GM12878 (cell line): ENCODE measurements around the gene TMC8. TPM values are rescaled to one million over a fixed set of nuclear protein-coding genes. Genes with fewer than 3 reads are reported as not detected.

ENCODE experiments used
- ATAC-seq: fragments of 200-7000 bp; cut with Tn5 transposase; 3 replicates; pipeline ENCODE4 v1.9.1; 2020; ENCODE audit warnings: mild to moderate bottlenecking, moderate library complexity
- BruUV-seq: library from RNA; stranded (reverse); fragments of 400-500 nt; replicated peaks from 2 replicates; lab custom pipeline; 2021; lab: Mats Ljungman, UMichigan
- CTCF ChIA-PET: fragments of 300-600 bp; sonication (Branson Sonifier 250); formaldehyde crosslinking; extraction: SDS; loops from one replicate; lab custom pipeline; 2021; ENCODE audit warnings: inconsistent platforms; lab: Yijun Ruan, JAX
- POLR2A ChIA-PET: fragments of 350-600 bp; formaldehyde crosslinking; extraction: SDS; loops from one replicate; lab custom pipeline; 2021; ENCODE audit warnings: inconsistent platforms; lab: Charles Lee
- RAD21 ChIA-PET: fragments of 300-600 bp; sonication (Branson Sonifier 250); formaldehyde crosslinking; loops from one replicate; lab custom pipeline; 2023; ENCODE audit warnings: antibody characterized with exemption; ENCODE audit not compliant: unreplicated experiment; lab: Charles Lee
- SMC1A ChIA-PET: fragments of 300-600 bp; sonication (Branson Sonifier 250); formaldehyde crosslinking; loops from one replicate; lab custom pipeline; 2023; ENCODE audit not compliant: unreplicated experiment, uncharacterized antibody; lab: Charles Lee
- DNase-seq: peaks from one replicate; pipeline ENCODE4 v3.0.0-alpha.2; 2011; ENCODE audit warnings: low read depth, low spot score
- FAIRE-seq: peaks from 3 replicates; lab custom pipeline; 2011; peaks lifted over from hg19 to GRCh38; lab: Jason Lieb, UNC
- H2AFZ ChIP-seq: 2 replicates; pipeline ENCODE4 v1.6.0; 2011; ENCODE audit warnings: low read depth, low read length, control low read depth; ENCODE audit not compliant: control insufficient read depth
- H3K27ac ChIP-seq: 2 replicates; pipeline ENCODE4 v1.5.1; 2011; ENCODE audit warnings: control low read depth; ENCODE audit not compliant: control insufficient read depth, insufficient read depth
- H3K27me3 ChIP-seq, 2 experiments: replicated peaks in 1 of 2; 2 replicates each; pipeline versions ENCODE4 v1.6.0 to v1.6.1; 2011; ENCODE audit warnings: low read length in 1 of 2; ENCODE audit not compliant: control insufficient read depth in 2 of 2, insufficient read depth in 2 of 2
- H3K36me3 ChIP-seq, 2 experiments: 2 replicates each; pipeline ENCODE4 v1.5.1; 2011; ENCODE audit warnings: low read length in 1 of 2; ENCODE audit not compliant: control insufficient read depth in 2 of 2, insufficient read depth in 2 of 2
- H3K4me1 ChIP-seq: 2 replicates; pipeline ENCODE4 v1.6.1; 2011; ENCODE audit warnings: mild to moderate bottlenecking, low read length, moderate library complexity, mixed read lengths; ENCODE audit not compliant: control insufficient read depth, insufficient read depth
- H3K4me2 ChIP-seq: 2 replicates; pipeline ENCODE4 v1.6.0; 2011; ENCODE audit warnings: control low read depth; ENCODE audit not compliant: control insufficient read depth, insufficient read depth
- H3K4me3 ChIP-seq: fragments of 200-600 bp; sonication (generic); 2 replicates; pipeline ENCODE4 v1.5.1; 2016
- H3K79me2 ChIP-seq: 2 replicates; pipeline ENCODE4 v1.6.0; 2011; ENCODE audit warnings: low read length; ENCODE audit not compliant: control insufficient read depth, insufficient read depth
- H3K9ac ChIP-seq: 2 replicates; pipeline ENCODE4 v1.8.0; 2011; ENCODE audit warnings: low read length, control low read depth, mixed read lengths; ENCODE audit not compliant: control insufficient read depth, insufficient read depth
- H3K9me3 ChIP-seq: replicated peaks from 3 replicates; pipeline ENCODE4 v1.5.1; 2011; ENCODE audit warnings: mild to moderate bottlenecking, low read length; ENCODE audit not compliant: control insufficient read depth, insufficient read depth
- H4K20me1 ChIP-seq: 2 replicates; pipeline ENCODE4 v1.6.0; 2011; ENCODE audit not compliant: control insufficient read depth, insufficient read depth
- ATF2 ChIP-seq: IDR thresholded peaks from 2 replicates; pipeline ENCODE4 v1.6.1; 2012; ENCODE audit warnings: low read length, inconsistent platforms
- CTCF ChIP-seq, 3 experiments: IDR thresholded peaks in 2 of 3; conservative IDR thresholded peaks in 1 of 3; 2 replicates each; pipeline ENCODE4 v1.5.1; 2011; ENCODE audit warnings: low read depth in 3 of 3, low read length in 3 of 3, mild to moderate bottlenecking in 3 of 3, control low read depth in 2 of 3, moderate library complexity in 2 of 3, inconsistent platforms in 1 of 3, mixed read lengths in 1 of 3; ENCODE audit not compliant: control insufficient read depth in 2 of 3, insufficient read depth in 1 of 3; ENCODE audit errors: extremely low read depth in 1 of 3
- PBX3 ChIP-seq: IDR thresholded peaks from 2 replicates; pipeline ENCODE4 v1.6.1; 2011; ENCODE audit warnings: mild to moderate bottlenecking, low read depth, low read length, moderate library complexity; ENCODE audit not compliant: insufficient replicate concordance
- POLR2A ChIP-seq: IDR thresholded peaks from 2 replicates; pipeline ENCODE4 v1.6.1; 2011; ENCODE audit warnings: low read depth, mild to moderate bottlenecking, low read length
- POLR2AphosphoS5 ChIP-seq: IDR thresholded peaks from 2 replicates; pipeline ENCODE4 v1.6.1; 2011; ENCODE audit warnings: mild to moderate bottlenecking, low read length, inconsistent platforms
- PRDM15 ChIP-seq: fragments of 450-650 bp; formaldehyde crosslinking; IDR thresholded peaks from 2 replicates; pipeline ENCODE4 v1.4.0; 2020; ENCODE audit warnings: mild to moderate bottlenecking, moderate library complexity
- RCOR1 ChIP-seq: conservative IDR thresholded peaks from 2 replicates; pipeline ENCODE4 v1.6.1; 2012; ENCODE audit warnings: low read depth, low read length, improper control_type of control experiment
- SMAD5 ChIP-seq: IDR thresholded peaks from 2 replicates; pipeline ENCODE4 v1.6.1; 2016; ENCODE audit warnings: antibody characterized with exemption, low read depth
- TCF3 ChIP-seq: IDR thresholded peaks from 2 replicates; pipeline ENCODE4 v1.6.1; 2012; ENCODE audit warnings: low read depth, mild to moderate bottlenecking, low read length, borderline replicate concordance; ENCODE audit not compliant: insufficient read depth
- TCF7 ChIP-seq: IDR thresholded peaks from 2 replicates; pipeline ENCODE4 v1.6.1; 2014; ENCODE audit warnings: antibody characterized with exemption, borderline replicate concordance
- ZBED1 ChIP-seq: IDR thresholded peaks from 2 replicates; pipeline ENCODE4 v1.6.1; 2016; ENCODE audit warnings: borderline replicate concordance
- ZNF274 ChIP-seq: IDR thresholded peaks from one replicate; pipeline ENCODE4 v1.8.0; 2011; ENCODE audit not compliant: insufficient read length, insufficient read depth
- WGBS: methylation state at CpG from one replicate; pipeline ENCODE4 v1.1.6; 2016; ENCODE audit warnings: low lambda C conversion rate; ENCODE audit not compliant: insufficient replicate concordance, insufficient coverage; ENCODE audit errors: missing lambda C conversion rate; 5-methylcytosine and 5-hydroxymethylcytosine counted together
- in situ Hi-C: fragments of 300-500 bp; cut with MboI; formaldehyde crosslinking; loops from 9 replicates; pipeline ENCODE4 v1.14.3; 2018; ENCODE audit warnings: mixed read lengths
- intact Hi-C: fragments of 100-400 bp; cut with micrococcal nuclease; formaldehyde crosslinking; loops from one replicate; pipeline ENCODE4 v1.14.2; 2022; ENCODE audit not compliant: unreplicated experiment
- polyA plus RNA-seq, 11 experiments: library from polyadenylated mRNA; depleted of rRNA in 4 of 11; unstranded in 6 of 11; stranded (reverse) in 5 of 11; fragments of >200 nt; fragmentation: Nextera tagmentation in 4 of 11; fragmentation: Illumina TruSeq in 1 of 11; extraction: Ambion mirVana in 4 of 11; extraction: Trizol in 1 of 11; gene quantifications; 1 replicate in 1 of 11; 2 replicates in 10 of 11; pipeline versions ENCODE4 v1.2.1 to v1.2.3, GENCODE V29; 2011 to 2016; ENCODE audit warnings: inconsistent platforms in 2 of 11, missing spikeins in 2 of 11, low read depth in 1 of 11
- total RNA-seq, 4 experiments: library from RNA; depleted of rRNA in 3 of 4; stranded (reverse); fragments of >200 nt in 3 of 4; fragmentation: Illumina TruSeq in 1 of 4; extraction: Trizol in 1 of 4; gene quantifications; 2 replicates each; pipeline versions ENCODE4 v1.2.1 to v1.2.3, GENCODE V29; 2013 to 2021

Gene TMC8
- total and polyA plus RNA-seq, 10 of the 15 experiments (the other 5 are each of a cell fraction or from before 2014, with no cell fraction given) = 2.7 to 128 (median 40.0) TPM

- SMC1A ChIA-PET = interaction anchor here (0.7 to 7.4 kb wide), 16 partner anchors 9 to 156 kb away, joined by 3 to 51 read pairs (median 6); no protein-coding TSS in a partner anchor
- no peak for ATAC-seq
- no peak for DNase-seq
- in situ Hi-C loops = loop anchor here (5.0 to 25.0 kb wide), 2 partner anchors 63 to 1913 kb away; partner anchors contain the start of gene UBALD2
- RAD21 ChIA-PET = interaction anchor here (1.0 to 8.6 kb wide), 15 partner anchors 11 to 155 kb away, joined by 3 to 83 read pairs (median 7); partner anchors contain the start of genes AFMID, TK1 and TMC8
- Histone ChIP-seq H3K36me3 (peaks cover 8 to 33% of the 10 kb centered on the region in 2 experiments; a peak in 3 of 4 replicates), H3K4me2 (peak overlapping the region; percentile 96; the same call in 1 of the 2 replicates), H2AFZ (no peak overlapping the region), H3K9ac (no peak overlapping the region), H3K9me3 (no peaks in the 10 kb centered on the region), H3K27ac (peak overlapping the region; percentile 86), H3K27me3 (no peaks in the 10 kb centered on the region), H3K4me3 (no peak overlapping the region), H3K4me1 (peaks cover 62% of the 10 kb centered on the region), H4K20me1 (no peaks in the 10 kb centered on the region; the same call in 1 of the 2 replicates), H3K79me2 (peaks cover 37% of the 10 kb centered on the region)
- intact Hi-C loops = no loop called here
- 85% methylated on average over 28 of the region's 28 CpGs for WGBS
- FAIRE-seq = no peak
- TF ChIP-seq TCF3 = 0 out of 2 replicates have a peak, but pooled peaks have one; percentile 40
- no peak for TF ChIP-seq RCOR1
- TF ChIP-seq POLR2A = peak; percentile 69
- TF ChIP-seq ZNF274 = no peak
- no peak for TF ChIP-seq PRDM15 (CRISPR knock-in tag)
- TF ChIP-seq PBX3 = no peak
- TF ChIP-seq SMAD5 = peak; percentile 25; the same call in 1 of the 2 replicates
- peak; percentile 56; the same call in 1 of the 2 replicates for TF ChIP-seq ZBED1
- peak; percentile 15; the same call in 1 of the 2 replicates for TF ChIP-seq POLR2AphosphoS5
- no peak for TF ChIP-seq ATF2
- no peak for TF ChIP-seq TCF7
- TF ChIP-seq CTCF (IDR thresholded peaks at IDR 0.05 in 2 of 3, conservative IDR thresholded peaks at IDR 0.05 in 1 of 3; ENCODE audit: control insufficient read depth in 2 of 3, extremely low read depth in 1 of 3, insufficient read depth in 1 of 3, low read depth in 3 of 3, low read length in 3 of 3) = peak in 2 of 3 experiments; percentile 26 to 30; a peak in 4 of 6 replicates
- POLR2A ChIA-PET = interaction anchor here (0.6 to 8.7 kb wide), 11 partner anchors 9 to 48 kb away, joined by 3 to 85 read pairs (median 5); partner anchors contain the start of genes AFMID, TK1, TMC6 and TMC8
- BruUV-seq = no TSS peak
- CTCF ChIA-PET = interaction anchor here (0.7 to 9.0 kb wide), 22 partner anchors 8 to 157 kb away, joined by 3 to 132 read pairs (median 12); partner anchors contain the start of genes AFMID, BIRC5, TK1 and TMC6
These were observed 44.5 kb downstream of the TMC8 start for GRCh38 chr17:78174870-78175642.
